SK-N-MC (cell line): ENCODE data around the gene MBOAT7.

Experiments used
- EZH2 ChIP-seq: fragments of 200-600 bp; sonication (generic); IDR thresholded peaks from one replicate; pipeline ENCODE4 v1.6.1; 2017; ENCODE audit warnings: antibody characterized with exemption
- FOXP2 ChIP-seq: optimal IDR thresholded peaks from 2 replicates; pipeline ENCODE3; 2011; ENCODE audit warnings: mild to moderate bottlenecking, moderate library complexity; ENCODE audit not compliant: insufficient read depth; ENCODE audit errors: extremely low read length, control extremely low read depth
- POLR2AphosphoS5 ChIP-seq: IDR thresholded peaks from 2 replicates; pipeline ENCODE4 v1.6.1; 2012; ENCODE audit warnings: mild to moderate bottlenecking, low read depth, low read length, borderline replicate concordance

- TF ChIP-seq POLR2AphosphoS5 (no peak), EZH2 (no peak), FOXP2 (no peak)
These were observed 65.7 kb downstream of the MBOAT7 start for GRCh38 chr19:54123682-54124081.
